EH (cell line): ENCODE results near the gene PDZK1IP1.
"Not testable (repeated sequence)": the region's sequence is repeated elsewhere in the genome, so short reads cannot be mapped to it uniquely, and the experiment has no call there.

ENCODE experiments used
- DNase-seq: peaks from one replicate; pipeline ENCODE4 v3.0.0-alpha.2; 2015; ENCODE audit warnings: low read depth

Gene PDZK1IP1

GRCh38 chr1:47181095-47181954 is 8.5 kb downstream of the PDZK1IP1 start:
- DNase-seq: no peak

- peak; percentile 45 for DNase-seq
These were observed 9.2 kb downstream of the PDZK1IP1 start for GRCh38 chr1:47180603-47181094.

GRCh38 chr1:47179988-47180563 is 9.8 kb downstream of the PDZK1IP1 start:
- no peak for DNase-seq

- DNase-seq: peak; percentile 95
These were observed 10.5 kb downstream of the PDZK1IP1 start for GRCh38 chr1:47179017-47179987.

- DNase-seq: no peak
These were observed 11.2 kb downstream of the PDZK1IP1 start for GRCh38 chr1:47178654-47179016.

GRCh38 chr1:47178020-47178419 is 11.8 kb downstream of the PDZK1IP1 start:
- DNase-seq: no peak

GRCh38 chr1:47175227-47175934 is 14.5 kb downstream of the PDZK1IP1 start:
- peak; percentile 64 for DNase-seq

- no peak for DNase-seq
These were observed 15.2 kb downstream of the PDZK1IP1 start for GRCh38 chr1:47174656-47175020.

GRCh38 chr1:47172782-47173181 is 17.1 kb downstream of the PDZK1IP1 start:
- DNase-seq: no peak

GRCh38 chr1:47164552-47164951 is 25.3 kb downstream of the PDZK1IP1 start:
- DNase-seq: no peak

GRCh38 chr1:47161298-47162040 is 28.4 kb downstream of the PDZK1IP1 start:
- DNase-seq: no peak

- DNase-seq: no peak
These were observed 29.1 kb downstream of the PDZK1IP1 start for GRCh38 chr1:47160716-47161115.

GRCh38 chr1:47157957-47158356 is 31.9 kb downstream of the PDZK1IP1 start:
- not testable (repeated sequence) for DNase-seq

GRCh38 chr1:47156457-47156856 is 33.4 kb downstream of the PDZK1IP1 start:
- not testable (repeated sequence) for DNase-seq

GRCh38 chr1:47149162-47149561 is 40.7 kb downstream of the PDZK1IP1 start:
- DNase-seq: not testable (repeated sequence)

- no peak for DNase-seq
These were observed 42.6 kb downstream of the PDZK1IP1 start for GRCh38 chr1:47147047-47147785.

GRCh38 chr1:47146495-47146894 is 43.3 kb downstream of the PDZK1IP1 start:
- not testable (repeated sequence) for DNase-seq

GRCh38 chr1:47143654-47144053 is 46.2 kb downstream of the PDZK1IP1 start:
- peak; percentile 15 for DNase-seq

- DNase-seq: not testable (repeated sequence)
These were observed 49.5 kb downstream of the PDZK1IP1 start for GRCh38 chr1:47140358-47140757.
